Loucy (cell line): ENCODE measurements around the gene TBL1X.

Experiments
- H2AFZ ChIP-seq: fragments of 200-600 bp; sonication (generic); 2 replicates; pipeline ENCODE4 v1.6.0; 2016; ENCODE audit warnings: antibody characterized with exemption, mild to moderate bottlenecking, low read length, moderate library complexity
- H3F3A ChIP-seq: fragments of 200-600 bp; 2 replicates; pipeline ENCODE4 v1.6.0; 2016; ENCODE audit warnings: antibody characterized with exemption, low read depth, mild to moderate bottlenecking
- H3K27me3 ChIP-seq: fragments of 200-600 bp; sonication (generic); 2 replicates; pipeline ENCODE4 v1.6.1; 2014; ENCODE audit warnings: low read length, mild to moderate bottlenecking; ENCODE audit not compliant: insufficient read depth, poor library complexity, severe bottlenecking
- H3K36me3 ChIP-seq: fragments of 200-600 bp; sonication (generic); 2 replicates; pipeline ENCODE4 v1.6.1; 2016; ENCODE audit warnings: low read length; ENCODE audit not compliant: insufficient read depth
- H3K4me1 ChIP-seq: fragments of 200-600 bp; sonication (generic); 2 replicates; pipeline ENCODE4 v1.5.1; 2014; ENCODE audit warnings: low read length, mild to moderate bottlenecking; ENCODE audit not compliant: insufficient read depth, poor library complexity, severe bottlenecking
- H3K4me2 ChIP-seq: fragments of 200-600 bp; sonication (generic); 2 replicates; pipeline ENCODE4 v1.6.0; 2014; ENCODE audit warnings: antibody characterized with exemption, low read length, low read depth, mild to moderate bottlenecking; ENCODE audit not compliant: poor library complexity, severe bottlenecking
- H3K4me3 ChIP-seq: fragments of 200-600 bp; sonication (generic); 2 replicates; pipeline ENCODE4 v1.5.1; 2014; ENCODE audit warnings: low read length, mild to moderate bottlenecking, mixed read lengths; ENCODE audit not compliant: poor library complexity, severe bottlenecking
- H3K79me2 ChIP-seq: fragments of 200-600 bp; sonication (generic); 2 replicates; pipeline ENCODE4 v1.6.1; 2014; ENCODE audit warnings: low read length; ENCODE audit not compliant: insufficient read depth
- H3K9ac ChIP-seq: fragments of 200-600 bp; sonication (generic); 2 replicates; pipeline ENCODE4 v1.6.0; 2014; ENCODE audit warnings: mild to moderate bottlenecking, low read depth, low read length, moderate library complexity; ENCODE audit not compliant: poor library complexity, severe bottlenecking
- H3K9me2 ChIP-seq: fragments of 200-600 bp; sonication (generic); replicated peaks from 2 replicates; pipeline ENCODE4 v1.6.1; 2016; ENCODE audit warnings: low read depth, low read length, mixed read lengths
- H3K9me3 ChIP-seq: fragments of 200-600 bp; sonication (generic); 2 replicates; pipeline ENCODE4 v1.6.1; 2014; ENCODE audit warnings: mild to moderate bottlenecking, antibody characterized with exemption, low read length, low read depth; ENCODE audit not compliant: insufficient read depth
- H4K20me1 ChIP-seq: fragments of 200-600 bp; sonication (generic); 2 replicates; pipeline ENCODE4 v1.6.0; 2014; ENCODE audit warnings: antibody characterized with exemption, low read length, mild to moderate bottlenecking; ENCODE audit not compliant: insufficient read depth, poor library complexity, severe bottlenecking
- EZH2phosphoT487 ChIP-seq: fragments of 200-600 bp; IDR thresholded peaks from 2 replicates; pipeline ENCODE4 v1.6.1; 2018; ENCODE audit warnings: antibody characterized with exemption, mild to moderate bottlenecking, moderate library complexity, borderline replicate concordance
- TF ChIP-seq, protein P1 (sequence below): fragments of 200-600 bp; sonication (generic); conservative IDR thresholded peaks from 2 replicates; pipeline ENCODE4 v1.5.1; 2014; ENCODE audit warnings: mild to moderate bottlenecking, antibody characterized with exemption, low read length

The TBL1X gene

DNA sequence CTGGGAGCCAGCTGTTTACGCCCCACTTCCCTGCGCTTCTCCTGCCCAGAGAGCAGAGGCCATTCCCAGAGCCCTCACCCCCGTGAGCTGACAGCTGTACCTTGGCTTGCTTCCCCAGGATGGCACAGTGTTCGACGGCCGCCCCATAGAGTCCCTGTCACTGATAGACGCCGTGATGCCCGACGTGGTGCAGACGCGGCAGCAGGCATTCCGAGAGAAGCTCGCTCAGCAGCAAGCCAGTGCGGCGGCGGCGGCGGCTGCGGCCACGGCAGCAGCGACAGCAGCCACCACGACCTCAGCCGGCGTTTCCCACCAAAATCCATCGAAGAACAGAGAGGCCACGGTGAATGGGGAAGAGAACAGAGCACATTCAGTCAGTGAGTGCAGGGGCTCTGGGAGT, 223.0 kb downstream of the TBL1X start:
- H3K4me2 ChIP-seq, result no peak overlapping the region
- no peak overlapping the region for H3K4me3 ChIP-seq
- H3K9me2 ChIP-seq, result no peaks in the 10 kb centered on the region
- no peaks in the 10 kb centered on the region for H3F3A ChIP-seq
- no peaks in the 10 kb centered on the region for H4K20me1 ChIP-seq
- no peak overlapping the region for H2AFZ ChIP-seq
- TF ChIP-seq EZH2phosphoT487, result no peak
- TF ChIP-seq, protein P1, sequence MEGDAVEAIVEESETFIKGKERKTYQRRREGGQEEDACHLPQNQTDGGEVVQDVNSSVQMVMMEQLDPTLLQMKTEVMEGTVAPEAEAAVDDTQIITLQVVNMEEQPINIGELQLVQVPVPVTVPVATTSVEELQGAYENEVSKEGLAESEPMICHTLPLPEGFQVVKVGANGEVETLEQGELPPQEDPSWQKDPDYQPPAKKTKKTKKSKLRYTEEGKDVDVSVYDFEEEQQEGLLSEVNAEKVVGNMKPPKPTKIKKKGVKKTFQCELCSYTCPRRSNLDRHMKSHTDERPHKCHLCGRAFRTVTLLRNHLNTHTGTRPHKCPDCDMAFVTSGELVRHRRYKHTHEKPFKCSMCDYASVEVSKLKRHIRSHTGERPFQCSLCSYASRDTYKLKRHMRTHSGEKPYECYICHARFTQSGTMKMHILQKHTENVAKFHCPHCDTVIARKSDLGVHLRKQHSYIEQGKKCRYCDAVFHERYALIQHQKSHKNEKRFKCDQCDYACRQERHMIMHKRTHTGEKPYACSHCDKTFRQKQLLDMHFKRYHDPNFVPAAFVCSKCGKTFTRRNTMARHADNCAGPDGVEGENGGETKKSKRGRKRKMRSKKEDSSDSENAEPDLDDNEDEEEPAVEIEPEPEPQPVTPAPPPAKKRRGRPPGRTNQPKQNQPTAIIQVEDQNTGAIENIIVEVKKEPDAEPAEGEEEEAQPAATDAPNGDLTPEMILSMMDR, result no peak
- H3K9me3 ChIP-seq, result no peaks in the 10 kb centered on the region
- H3K79me2 ChIP-seq, result no peaks in the 10 kb centered on the region
- no peaks in the 10 kb centered on the region for H3K4me1 ChIP-seq
- H3K9ac ChIP-seq, result no peak overlapping the region
- no peaks in the 10 kb centered on the region; the same call in 1 of the 2 replicates for H3K36me3 ChIP-seq
- no peaks in the 10 kb centered on the region for H3K27me3 ChIP-seq

DNA sequence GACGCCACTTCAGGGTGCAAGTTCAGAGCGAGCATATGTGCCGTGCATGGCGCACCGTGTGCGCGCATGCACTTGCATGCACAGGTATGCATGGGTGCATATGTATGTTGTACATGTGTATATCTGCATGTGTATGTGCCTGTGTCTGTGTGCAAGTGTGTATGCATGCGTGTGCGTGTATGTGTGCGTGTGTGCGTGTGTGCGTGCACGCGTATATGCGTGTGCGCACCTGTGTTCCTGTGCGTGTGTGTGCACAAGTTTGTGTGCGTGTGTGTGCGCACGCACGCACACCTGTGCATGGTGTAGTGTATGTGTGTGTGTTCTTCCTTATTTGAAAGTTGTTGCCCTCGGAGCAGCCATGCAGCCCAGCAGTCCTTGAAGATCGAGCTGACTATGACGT, 224.0 kb downstream of the TBL1X start:
- TF ChIP-seq, protein P1, result no peak
- no peak for TF ChIP-seq EZH2phosphoT487

DNA sequence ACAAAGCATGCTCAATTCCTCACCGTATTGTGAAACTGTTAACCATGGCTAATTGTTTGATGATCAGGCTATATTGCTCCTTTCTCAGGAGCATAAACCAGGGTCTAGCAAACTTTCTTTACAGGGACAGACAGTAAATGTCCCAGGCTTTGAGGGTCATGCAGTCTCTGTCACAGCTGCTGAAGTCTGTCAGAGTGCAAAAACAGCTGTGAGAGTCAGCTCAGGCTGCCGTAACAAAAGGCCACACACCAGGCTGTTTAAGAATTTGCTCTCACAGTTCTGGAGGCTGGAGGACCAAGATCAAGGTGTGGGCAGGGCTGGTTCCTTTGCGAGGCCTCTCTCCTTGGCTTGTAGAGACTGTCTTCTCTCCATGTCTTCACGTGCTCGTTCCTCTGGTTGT, 225.2 kb downstream of the TBL1X start:
- Histone ChIP-seq H3K9me3 (no peaks in the 10 kb centered on the region), H3K36me3 (no peaks in the 10 kb centered on the region; the same call in 1 of the 2 replicates), H3K4me1 (no peaks in the 10 kb centered on the region), H3F3A (no peaks in the 10 kb centered on the region), H3K4me3 (no peak overlapping the region), H3K9me2 (no peaks in the 10 kb centered on the region), H2AFZ (no peak overlapping the region), H3K79me2 (no peaks in the 10 kb centered on the region), H3K9ac (no peak overlapping the region), H3K4me2 (no peak overlapping the region), H4K20me1 (no peaks in the 10 kb centered on the region), H3K27me3 (no peaks in the 10 kb centered on the region)
- TF ChIP-seq EZH2phosphoT487, result no peak
- TF ChIP-seq, protein P1, result no peak

More for the DNA sequence above, 224.0 kb downstream of the TBL1X start:
- no peaks in the 10 kb centered on the region for H3K9me2 ChIP-seq
- no peaks in the 10 kb centered on the region for H3K27me3 ChIP-seq
- H3K9ac ChIP-seq, result no peak overlapping the region
- H3K4me1 ChIP-seq, result no peaks in the 10 kb centered on the region
- H3F3A ChIP-seq, result no peaks in the 10 kb centered on the region
- H3K36me3 ChIP-seq, result no peaks in the 10 kb centered on the region; the same call in 1 of the 2 replicates
- H2AFZ ChIP-seq, result no peak overlapping the region
- no peaks in the 10 kb centered on the region for H3K79me2 ChIP-seq
- H4K20me1 ChIP-seq, result no peaks in the 10 kb centered on the region
- no peak overlapping the region for H3K4me3 ChIP-seq
- no peak overlapping the region for H3K4me2 ChIP-seq
- no peaks in the 10 kb centered on the region for H3K9me3 ChIP-seq
